ENCODE results near the gene ABCD1.
"Not testable (repeated sequence)": the region's sequence is repeated elsewhere in the genome, so short reads cannot be mapped to it uniquely, and the experiment has no call there.

The ABCD1 gene

GRCh38 chrX:153691032-153691827 lies 33.4 kb upstream of the ABCD1 start:
- H3K27me3 Mint-ChIP-seq, H3K4me3 Mint-ChIP-seq, H3K9me3 Mint-ChIP-seq, H3K36me3 Mint-ChIP-seq, H3K27ac Mint-ChIP-seq, H3K4me1 Mint-ChIP-seq: not testable (repeated sequence)

- H3K4me3 Mint-ChIP-seq: no peak overlapping the region
Measured at GRCh38 chrX:153692003-153692402, 32.7 kb upstream of the ABCD1 start.

GRCh38 chrX:153692611-153693156 lies 32.0 kb upstream of the ABCD1 start:
- Mint-ChIP-seq H3K36me3 (no peaks in the 10 kb centered on the region), H3K4me1 (no peaks in the 10 kb centered on the region), H3K27me3 (no peaks in the 10 kb centered on the region), H3K27ac (no peak overlapping the region), H3K4me3 (no peak overlapping the region), H3K9me3 (no peaks in the 10 kb centered on the region)

More at GRCh38 chrX:153692003-153692402, 32.7 kb upstream of the ABCD1 start:
- Mint-ChIP-seq H3K27ac (no peak overlapping the region), H3K27me3 (no peaks in the 10 kb centered on the region), H3K4me1 (no peaks in the 10 kb centered on the region), H3K36me3 (no peaks in the 10 kb centered on the region), H3K9me3 (no peaks in the 10 kb centered on the region)

GRCh38 chrX:153693216-153694086 lies 31.2 kb upstream of the ABCD1 start:
- Mint-ChIP-seq H3K27me3 (no peaks in the 10 kb centered on the region), H3K36me3 (no peaks in the 10 kb centered on the region), H3K4me1 (no peaks in the 10 kb centered on the region), H3K27ac (no peak overlapping the region), H3K4me3 (no peak overlapping the region), H3K9me3 (no peaks in the 10 kb centered on the region)

- H3K4me3 Mint-ChIP-seq, H3K27ac Mint-ChIP-seq: not testable (repeated sequence)
Measured at GRCh38 chrX:153694256-153694655, 30.4 kb upstream of the ABCD1 start.

GRCh38 chrX:153694687-153695270 lies 29.9 kb upstream of the ABCD1 start:
- no peak overlapping the region for H3K27ac Mint-ChIP-seq
- no peak overlapping the region for H3K4me3 Mint-ChIP-seq
- H3K9me3 Mint-ChIP-seq: no peaks in the 10 kb centered on the region
- no peaks in the 10 kb centered on the region for H3K36me3 Mint-ChIP-seq
- H3K27me3 Mint-ChIP-seq: no peaks in the 10 kb centered on the region
- no peaks in the 10 kb centered on the region for H3K4me1 Mint-ChIP-seq

More at GRCh38 chrX:153694256-153694655, 30.4 kb upstream of the ABCD1 start:
- not testable (repeated sequence) for H3K9me3 Mint-ChIP-seq, H3K4me1 Mint-ChIP-seq, H3K36me3 Mint-ChIP-seq, H3K27me3 Mint-ChIP-seq

- no peak overlapping the region for H3K4me3 Mint-ChIP-seq
- H3K9me3 Mint-ChIP-seq: no peaks in the 10 kb centered on the region
- H3K4me1 Mint-ChIP-seq: no peaks in the 10 kb centered on the region
- H3K36me3 Mint-ChIP-seq: peaks cover 1% of the 10 kb centered on the region
- no peak overlapping the region for H3K27ac Mint-ChIP-seq
- H3K27me3 Mint-ChIP-seq: no peaks in the 10 kb centered on the region
Measured at GRCh38 chrX:153696100-153696499, 28.6 kb upstream of the ABCD1 start.

GRCh38 chrX:153696538-153696937 lies 28.1 kb upstream of the ABCD1 start:
- H3K9me3 Mint-ChIP-seq, H3K27ac Mint-ChIP-seq, H3K4me3 Mint-ChIP-seq, H3K4me1 Mint-ChIP-seq, H3K27me3 Mint-ChIP-seq, H3K36me3 Mint-ChIP-seq: not testable (repeated sequence)

GRCh38 chrX:153696986-153697722 lies 27.5 kb upstream of the ABCD1 start:
- not testable (repeated sequence) for H3K4me3 Mint-ChIP-seq, H3K27ac Mint-ChIP-seq, H3K27me3 Mint-ChIP-seq, H3K9me3 Mint-ChIP-seq, H3K36me3 Mint-ChIP-seq, H3K4me1 Mint-ChIP-seq

- H3K27ac Mint-ChIP-seq: no peak overlapping the region
- H3K9me3 Mint-ChIP-seq: no peaks in the 10 kb centered on the region
- H3K4me1 Mint-ChIP-seq: no peaks in the 10 kb centered on the region
- H3K36me3 Mint-ChIP-seq: peaks cover 1% of the 10 kb centered on the region
- no peak overlapping the region for H3K4me3 Mint-ChIP-seq
- no peaks in the 10 kb centered on the region for H3K27me3 Mint-ChIP-seq
Measured at GRCh38 chrX:153697924-153698865, 26.5 kb upstream of the ABCD1 start.

- not testable (repeated sequence) for H3K4me3 Mint-ChIP-seq, H3K36me3 Mint-ChIP-seq, H3K27ac Mint-ChIP-seq, H3K9me3 Mint-ChIP-seq, H3K4me1 Mint-ChIP-seq, H3K27me3 Mint-ChIP-seq
Measured at GRCh38 chrX:153699210-153699783, 25.4 kb upstream of the ABCD1 start.

- H3K36me3 Mint-ChIP-seq, H3K9me3 Mint-ChIP-seq, H3K4me1 Mint-ChIP-seq, H3K27ac Mint-ChIP-seq, H3K27me3 Mint-ChIP-seq, H3K4me3 Mint-ChIP-seq: not testable (repeated sequence)
Measured at GRCh38 chrX:153699784-153700371, 24.8 kb upstream of the ABCD1 start.

- H3K4me1 Mint-ChIP-seq: no peaks in the 10 kb centered on the region
- H3K36me3 Mint-ChIP-seq: peaks cover 1% of the 10 kb centered on the region
- H3K27ac Mint-ChIP-seq: no peak overlapping the region
- H3K4me3 Mint-ChIP-seq: no peak overlapping the region
- no peaks in the 10 kb centered on the region for H3K9me3 Mint-ChIP-seq
- H3K27me3 Mint-ChIP-seq: no peaks in the 10 kb centered on the region
Measured at GRCh38 chrX:153700376-153700945, 24.2 kb upstream of the ABCD1 start.

GRCh38 chrX:153700967-153701366 lies 23.7 kb upstream of the ABCD1 start:
- Mint-ChIP-seq H3K4me3 (no peak overlapping the region), H3K9me3 (no peaks in the 10 kb centered on the region), H3K27me3 (no peaks in the 10 kb centered on the region), H3K36me3 (peaks cover 1% of the 10 kb centered on the region), H3K27ac (no peak overlapping the region), H3K4me1 (no peaks in the 10 kb centered on the region)

Measured in activated naive CD4-positive, alpha-beta T cell treated with anti-CD3 and anti-CD28 coated beads, Interleukin-2, amount 50 U/mL, for 24 hours (primary cell).